CD4-positive, alpha-beta T cell treated with Interleukin-17A for 1 hour (primary cell): ENCODE results near the gene CABLES1.
"Not testable (repeated sequence)": the region's sequence is repeated elsewhere in the genome, so short reads cannot be mapped to it uniquely, and the experiment has no call there.

Source experiments
- DNase-seq: peaks from one replicate; pipeline ENCODE4 v3.0.0-alpha.2; 2020

CABLES1 gene

GRCh38 chr18:23134780-23135549, at the start of gene CABLES1:
Gene CABLES1, plus strand, starts transcription at chr18:23135485. Its CDS starts 278 bp downstream, at chr18:23135763.
- DNase-seq = peak; percentile 24

- DNase-seq = no peak
These were observed 47.9 kb upstream of the CABLES1 start for GRCh38 chr18:23087352-23087751.

- DNase-seq = no peak
These were observed 47.0 kb upstream of the CABLES1 start for GRCh38 chr18:23088310-23088709.

GRCh38 chr18:23091017-23091993, 44.0 kb upstream of the CABLES1 start:
- DNase-seq = not testable (repeated sequence)

GRCh38 chr18:23092121-23092520, 43.2 kb upstream of the CABLES1 start:
- no peak for DNase-seq

- DNase-seq = not testable (repeated sequence)
These were observed 42.2 kb upstream of the CABLES1 start for GRCh38 chr18:23093130-23093529.

GRCh38 chr18:23093772-23094171, 41.5 kb upstream of the CABLES1 start:
- no peak for DNase-seq

GRCh38 chr18:23094411-23095190, 40.7 kb upstream of the CABLES1 start:
- DNase-seq = no peak

- no peak for DNase-seq
These were observed 39.8 kb upstream of the CABLES1 start for GRCh38 chr18:23095463-23095862.

- not testable (repeated sequence) for DNase-seq
These were observed 38.3 kb upstream of the CABLES1 start for GRCh38 chr18:23097016-23097415.

GRCh38 chr18:23099621-23100020, 35.7 kb upstream of the CABLES1 start:
- no peak for DNase-seq

GRCh38 chr18:23101861-23102432, 33.3 kb upstream of the CABLES1 start:
- no peak for DNase-seq

- no peak for DNase-seq
These were observed 32.6 kb upstream of the CABLES1 start for GRCh38 chr18:23102493-23103261.

GRCh38 chr18:23103449-23103848, 31.8 kb upstream of the CABLES1 start:
- DNase-seq = no peak

- DNase-seq = no peak
These were observed 30.3 kb upstream of the CABLES1 start for GRCh38 chr18:23105030-23105429.

GRCh38 chr18:23105581-23106219, 29.6 kb upstream of the CABLES1 start:
- no peak for DNase-seq

- no peak for DNase-seq
These were observed 28.7 kb upstream of the CABLES1 start for GRCh38 chr18:23106575-23106974.

- DNase-seq = no peak
These were observed 27.6 kb upstream of the CABLES1 start for GRCh38 chr18:23107718-23108117.

- no peak for DNase-seq
These were observed 26.8 kb upstream of the CABLES1 start for GRCh38 chr18:23108496-23108895.

- not testable (repeated sequence) for DNase-seq
These were observed 26.1 kb upstream of the CABLES1 start for GRCh38 chr18:23109163-23109562.

GRCh38 chr18:23113576-23113975, 21.7 kb upstream of the CABLES1 start:
- DNase-seq = no peak
